Natural killer cell (primary cell): Measurements from ENCODE around the gene SLIT1. TPM values are rescaled to one million over a fixed set of nuclear protein-coding genes. Genes with fewer than 3 reads are reported as not detected.

Experiments used
- ATAC-seq, 3 donors: fragments of 150-1000 bp in 2 of 3; fragments of 200-7000 bp in 1 of 3; cut with Tn5 transposase; 1 replicate in 1 of 3; 2 replicates in 2 of 3; pipeline ENCODE4 v1.10.0; 2021; ENCODE audit warnings: mild to moderate bottlenecking in 2 of 3, moderate library complexity in 2 of 3
- DNase-seq, 2 donors: peaks; one replicate each; pipeline versions ENCODE4 v3.0.0 to v3.0.0-alpha.2; 2013 to 2021; ENCODE audit warnings: mixed read lengths in 1 of 2
- H3K27ac ChIP-seq: one replicate; pipeline ENCODE4 v1.5.1; 2013; ENCODE audit warnings: mild to moderate bottlenecking, low read length
- H3K27me3 ChIP-seq: one replicate; pipeline ENCODE4 v1.6.1; 2013; ENCODE audit warnings: low read length; ENCODE audit not compliant: control insufficient read depth, insufficient read depth
- H3K36me3 ChIP-seq: one replicate; pipeline ENCODE4 v1.6.1; 2013; ENCODE audit warnings: low read length; ENCODE audit not compliant: control insufficient read depth, insufficient read depth
- H3K4me1 ChIP-seq: one replicate; pipeline ENCODE4 v1.6.1; 2013; ENCODE audit warnings: low read length; ENCODE audit not compliant: control insufficient read depth, insufficient read depth
- H3K4me3 ChIP-seq: one replicate; pipeline ENCODE4 v1.5.1; 2013; ENCODE audit warnings: low read length
- H3K9me3 ChIP-seq: one replicate; pipeline ENCODE4 v1.6.1; 2013; ENCODE audit warnings: low read length; ENCODE audit not compliant: control insufficient read depth, insufficient read depth
- H3K27ac Mint-ChIP-seq, 2 donors: one replicate each; pipeline ENCODE4 v1.8.0; 2022; ENCODE audit warnings: mild to moderate bottlenecking in 2 of 2, mixed read lengths in 2 of 2, moderate library complexity in 1 of 2
- H3K27me3 Mint-ChIP-seq, 2 donors: one replicate each; pipeline ENCODE4 v1.8.0; 2022; ENCODE audit warnings: low read depth in 2 of 2, mixed read lengths in 2 of 2
- H3K36me3 Mint-ChIP-seq: one replicate; pipeline ENCODE4 v1.8.0; 2022; ENCODE audit warnings: mixed read lengths
- H3K4me1 Mint-ChIP-seq, 2 donors: one replicate each; pipeline ENCODE4 v1.8.0; 2022; ENCODE audit warnings: mixed read lengths in 2 of 2
- H3K4me3 Mint-ChIP-seq: one replicate; pipeline ENCODE4 v1.8.0; 2022; ENCODE audit warnings: mild to moderate bottlenecking, moderate library complexity, mixed read lengths
- H3K9me3 Mint-ChIP-seq, 2 donors: one replicate each; pipeline ENCODE4 v1.8.0; 2022; ENCODE audit warnings: mixed read lengths in 2 of 2
- WGBS: methylation state at CpG from one replicate; pipeline ENCODE4 v1.1.7; 2013; ENCODE audit warnings: missing lambda C conversion rate; ENCODE audit not compliant: insufficient coverage; 5-methylcytosine and 5-hydroxymethylcytosine counted together
- intact Hi-C: fragments of 100-400 bp; cut with micrococcal nuclease; formaldehyde crosslinking; loops from one replicate; pipeline ENCODE4 v1.14.2; 2022
- total RNA-seq, 4 donors: library from RNA; stranded (reverse); fragments of 120-200 nt in 1 of 4; gene quantifications; one replicate each; pipeline versions ENCODE4 v1.2.3 to v1.2.4, GENCODE V29; 2013 to 2022
- TF ChIP-seq, protein P1 (sequence below): fragments of 200-600 bp; IDR thresholded peaks from one replicate; pipeline ENCODE4 v1.8.0; 2022; ENCODE audit warnings: antibody characterized with exemption

SLIT1 gene
- total RNA-seq, 3 donors from 2014 or later (not counting 1 experiment from before 2014, with no cell fraction given) = 0.28 to 1.5 (median 1.1) TPM

DNA sequence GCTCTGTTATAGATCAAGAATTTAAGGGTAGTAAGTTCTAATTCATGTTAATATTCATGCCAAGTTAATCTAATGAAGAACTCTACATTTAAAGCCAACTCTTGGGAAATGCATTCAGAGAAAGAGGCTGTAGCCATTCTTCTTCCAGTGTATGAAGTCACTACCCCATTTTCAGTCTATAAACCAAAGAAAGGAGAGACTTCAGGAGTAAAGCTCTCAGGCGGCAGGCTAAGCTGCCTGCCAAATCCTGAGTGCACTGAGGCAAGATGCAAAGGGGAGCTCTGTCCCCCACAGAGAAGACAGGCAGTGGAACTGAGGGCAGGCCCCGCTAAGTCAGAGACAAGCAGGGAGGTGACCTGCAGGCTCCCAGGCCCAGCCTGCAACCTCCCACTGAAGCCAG is 41.5 kb downstream of the SLIT1 start:
- Mint-ChIP-seq H3K9me3 (no peaks in the 10 kb centered on the region), H3K4me3 (no peak overlapping the region), H3K4me1 (no peaks in the 10 kb centered on the region), H3K27me3 (peaks cover 16 to 31% of the 10 kb centered on the region in 2 donors), H3K36me3 (no peaks in the 10 kb centered on the region), H3K27ac (no peak overlapping the region)
- intact Hi-C loops = no loop called here
- DNase-seq (no peak), ATAC-seq (no peak)
- Histone ChIP-seq H3K4me1 (no peaks in the 10 kb centered on the region), H3K36me3 (no peaks in the 10 kb centered on the region), H3K4me3 (no peak overlapping the region), H3K27me3 (no peaks in the 10 kb centered on the region), H3K27ac (no peak overlapping the region), H3K9me3 (no peaks in the 10 kb centered on the region)
- TF ChIP-seq, protein P1, sequence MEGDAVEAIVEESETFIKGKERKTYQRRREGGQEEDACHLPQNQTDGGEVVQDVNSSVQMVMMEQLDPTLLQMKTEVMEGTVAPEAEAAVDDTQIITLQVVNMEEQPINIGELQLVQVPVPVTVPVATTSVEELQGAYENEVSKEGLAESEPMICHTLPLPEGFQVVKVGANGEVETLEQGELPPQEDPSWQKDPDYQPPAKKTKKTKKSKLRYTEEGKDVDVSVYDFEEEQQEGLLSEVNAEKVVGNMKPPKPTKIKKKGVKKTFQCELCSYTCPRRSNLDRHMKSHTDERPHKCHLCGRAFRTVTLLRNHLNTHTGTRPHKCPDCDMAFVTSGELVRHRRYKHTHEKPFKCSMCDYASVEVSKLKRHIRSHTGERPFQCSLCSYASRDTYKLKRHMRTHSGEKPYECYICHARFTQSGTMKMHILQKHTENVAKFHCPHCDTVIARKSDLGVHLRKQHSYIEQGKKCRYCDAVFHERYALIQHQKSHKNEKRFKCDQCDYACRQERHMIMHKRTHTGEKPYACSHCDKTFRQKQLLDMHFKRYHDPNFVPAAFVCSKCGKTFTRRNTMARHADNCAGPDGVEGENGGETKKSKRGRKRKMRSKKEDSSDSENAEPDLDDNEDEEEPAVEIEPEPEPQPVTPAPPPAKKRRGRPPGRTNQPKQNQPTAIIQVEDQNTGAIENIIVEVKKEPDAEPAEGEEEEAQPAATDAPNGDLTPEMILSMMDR = no peak
- 87% methylated on average over 2 of the region's 2 CpGs for WGBS

DNA sequence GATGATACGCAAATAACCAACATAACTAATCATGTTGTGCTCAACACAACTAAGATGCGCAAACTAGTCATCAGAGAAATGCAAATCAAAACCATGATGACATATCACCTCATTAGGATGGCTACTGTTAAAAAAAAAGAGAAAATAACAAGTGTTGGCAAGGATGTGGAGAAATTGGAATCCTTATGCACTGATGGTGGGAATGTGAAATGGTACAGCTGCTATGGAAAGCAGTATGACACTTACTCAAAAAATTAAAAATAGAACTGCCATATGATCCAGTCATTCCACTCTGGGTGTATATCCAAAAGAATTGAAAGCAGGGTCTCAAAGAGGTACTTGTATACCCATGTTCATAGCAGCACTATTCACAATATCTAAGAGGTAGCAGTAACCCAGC is 42.9 kb downstream of the SLIT1 start:
- intact Hi-C loops = no loop called here
- Mint-ChIP-seq H3K27ac (no peak overlapping the region), H3K36me3 (no peaks in the 10 kb centered on the region), H3K9me3 (no peaks in the 10 kb centered on the region), H3K27me3 (peaks cover 16 to 30% of the 10 kb centered on the region in 2 donors), H3K4me3 (no peak overlapping the region), H3K4me1 (no peaks in the 10 kb centered on the region)
- H3K9me3 ChIP-seq = no peaks in the 10 kb centered on the region
- TF ChIP-seq, protein P1 = no peak
- no peak for ATAC-seq
- H3K4me1 ChIP-seq = no peaks in the 10 kb centered on the region
- 100% methylated on average over 1 of the region's 2 CpGs for WGBS
- no peaks in the 10 kb centered on the region for H3K36me3 ChIP-seq
- no peak overlapping the region for H3K27ac ChIP-seq
- DNase-seq = no peak
- H3K27me3 ChIP-seq = no peaks in the 10 kb centered on the region
- H3K4me3 ChIP-seq = no peak overlapping the region

DNA sequence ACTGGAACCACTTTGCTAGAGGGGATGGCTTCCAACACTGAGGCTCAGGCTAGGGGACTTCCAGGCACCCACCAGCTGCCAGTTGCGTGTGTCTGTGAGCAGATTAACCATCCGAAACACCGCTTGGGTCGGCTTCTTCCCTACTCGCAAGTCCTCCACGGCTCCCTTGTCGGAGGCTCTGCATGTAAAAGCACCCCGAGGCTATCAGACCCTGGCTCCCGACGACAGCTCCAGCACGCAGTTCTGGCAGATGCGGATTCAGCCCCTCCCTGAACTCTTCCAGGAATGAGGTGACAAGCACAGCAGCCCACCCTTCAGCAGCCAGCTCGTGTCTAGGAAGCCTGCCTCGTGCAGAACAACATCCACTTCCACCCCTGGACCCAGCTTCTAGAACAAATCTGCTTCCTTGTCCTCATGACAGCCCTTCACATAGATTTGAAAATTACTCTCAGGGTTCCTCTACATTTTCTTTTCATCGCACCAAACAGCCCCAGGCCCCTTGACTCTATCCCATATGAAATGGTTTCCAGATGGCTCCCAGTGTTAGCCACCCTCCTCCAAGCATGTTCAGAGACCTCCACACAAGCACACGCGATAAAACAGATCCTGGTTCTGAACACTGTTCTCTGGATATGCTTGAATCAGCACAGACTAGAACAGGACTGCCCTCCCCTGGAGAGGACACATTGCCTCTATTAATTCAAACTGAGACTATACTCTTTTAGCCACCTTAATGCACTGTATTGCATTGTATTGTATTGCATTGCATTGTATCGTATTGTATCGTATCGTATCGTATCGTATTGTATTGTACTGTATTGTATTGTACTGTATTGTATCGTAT is 44.6 kb downstream of the SLIT1 start:
- ATAC-seq = no peak
- H3K27ac Mint-ChIP-seq = no peak overlapping the region
- H3K4me3 Mint-ChIP-seq = no peak overlapping the region
- H3K36me3 Mint-ChIP-seq = no peaks in the 10 kb centered on the region
- no peak for DNase-seq
- Histone ChIP-seq H3K9me3 (no peaks in the 10 kb centered on the region), H3K36me3 (no peaks in the 10 kb centered on the region), H3K27ac (no peak overlapping the region), H3K27me3 (no peaks in the 10 kb centered on the region), H3K4me1 (no peaks in the 10 kb centered on the region), H3K4me3 (no peak overlapping the region)
- TF ChIP-seq, protein P1 = no peak
- H3K4me1 Mint-ChIP-seq = no peaks in the 10 kb centered on the region
- intact Hi-C loops = no loop called here
- no peaks in the 10 kb centered on the region for H3K9me3 Mint-ChIP-seq
- WGBS = 80% methylated on average over 17 of the region's 23 CpGs
- H3K27me3 Mint-ChIP-seq = peaks cover 16 to 24% of the 10 kb centered on the region in 2 donors
